Erythroblast (primary cell): ENCODE results near the gene ZNF524.

Source experiments
- DNase-seq, 2 experiments: peaks; one replicate each; lab custom pipeline; 2025; lab: John Stamatoyannopoulos, UW
- GATA1 ChIP-seq: IDR thresholded peaks from 2 replicates; pipeline ENCODE4 v1.6.1; 2011; ENCODE audit warnings: low read depth, mild to moderate bottlenecking, control low read depth, low read length, moderate library complexity
- POLR2A ChIP-seq: IDR thresholded peaks from 2 replicates; pipeline ENCODE4 v1.6.1; 2011; ENCODE audit warnings: mild to moderate bottlenecking, low read length

ZNF524 gene

DNA sequence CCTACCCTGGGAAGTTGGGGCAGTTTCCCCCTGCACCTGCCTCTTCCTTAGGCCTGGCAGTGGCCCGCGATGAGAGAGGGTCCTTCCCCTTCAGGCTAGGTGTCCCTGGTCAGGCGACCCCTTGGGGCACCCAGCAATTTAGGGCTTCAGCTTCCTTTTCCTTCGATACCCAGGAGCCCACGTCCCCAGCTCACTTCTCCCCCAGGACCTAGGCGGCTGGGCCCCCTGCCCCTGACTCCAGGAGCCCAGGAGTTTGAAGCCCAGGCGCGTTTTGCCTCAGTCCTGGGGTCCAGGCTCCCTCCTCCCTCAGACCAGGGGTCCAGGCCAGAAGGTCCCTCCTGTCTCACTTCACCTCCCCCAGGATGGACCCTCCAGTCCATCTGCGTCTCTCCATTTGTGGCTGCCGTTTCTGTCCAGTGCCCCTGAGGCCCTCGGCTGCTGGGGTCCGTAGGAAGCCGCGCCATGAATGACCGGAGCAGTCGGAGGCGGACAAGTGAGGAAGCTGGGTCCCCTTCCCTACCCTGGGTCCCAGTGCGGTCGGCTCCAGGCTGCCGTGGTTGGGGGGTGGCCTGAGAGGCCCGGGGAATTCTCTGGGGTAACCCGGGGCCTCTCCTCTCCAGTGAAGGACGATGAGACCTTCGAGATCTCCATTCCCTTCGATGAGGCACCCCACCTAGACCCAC, 48.6 kb downstream of the ZNF524 start:
- no peak for TF ChIP-seq GATA1
- TF ChIP-seq POLR2A = no peak
- DNase-seq = no peak

DNA sequence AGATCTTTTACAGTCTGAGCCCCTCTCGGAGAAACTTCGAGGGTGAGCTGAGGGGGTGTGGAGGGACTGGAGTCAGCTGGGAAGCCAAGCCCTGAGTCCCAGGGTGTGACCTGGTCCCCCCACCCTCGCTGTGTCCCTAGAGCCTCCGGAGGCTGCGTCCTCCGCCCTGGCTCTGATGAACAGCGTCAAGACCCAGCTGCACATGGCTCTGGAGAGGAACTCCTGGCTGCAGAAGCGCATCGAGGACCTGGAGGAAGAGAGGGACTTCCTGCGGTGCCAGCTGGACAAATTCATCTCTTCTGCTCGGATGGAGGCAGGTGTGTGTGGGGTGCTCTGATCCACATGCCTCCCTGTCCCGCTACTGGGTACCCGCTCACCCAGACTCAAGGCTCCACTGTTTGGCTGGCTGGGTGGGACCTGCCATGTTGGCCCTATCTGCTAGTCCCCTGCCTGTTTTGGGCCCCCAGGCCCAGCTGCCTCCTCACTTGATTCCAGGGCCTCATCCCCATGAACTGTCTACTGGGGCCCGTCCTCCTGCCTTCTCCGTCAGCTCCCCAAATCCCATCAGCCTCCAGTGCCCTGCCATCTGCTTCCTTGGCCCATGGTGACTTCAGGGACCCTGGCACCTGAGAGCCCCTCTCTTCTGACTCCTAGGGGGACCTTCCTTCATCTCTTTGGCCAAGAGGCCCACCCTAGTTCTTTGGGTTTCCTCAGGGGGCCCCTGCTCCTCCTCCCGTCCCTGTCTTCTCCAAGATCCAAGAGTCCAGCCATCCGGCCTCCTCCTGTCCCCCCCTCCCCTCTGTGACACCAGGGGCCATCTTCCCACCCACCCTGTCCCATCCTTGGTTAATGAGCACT, 49.4 kb downstream of the ZNF524 start:
- DNase-seq = no peak
- TF ChIP-seq GATA1 (no peak), POLR2A (no peak)

DNA sequence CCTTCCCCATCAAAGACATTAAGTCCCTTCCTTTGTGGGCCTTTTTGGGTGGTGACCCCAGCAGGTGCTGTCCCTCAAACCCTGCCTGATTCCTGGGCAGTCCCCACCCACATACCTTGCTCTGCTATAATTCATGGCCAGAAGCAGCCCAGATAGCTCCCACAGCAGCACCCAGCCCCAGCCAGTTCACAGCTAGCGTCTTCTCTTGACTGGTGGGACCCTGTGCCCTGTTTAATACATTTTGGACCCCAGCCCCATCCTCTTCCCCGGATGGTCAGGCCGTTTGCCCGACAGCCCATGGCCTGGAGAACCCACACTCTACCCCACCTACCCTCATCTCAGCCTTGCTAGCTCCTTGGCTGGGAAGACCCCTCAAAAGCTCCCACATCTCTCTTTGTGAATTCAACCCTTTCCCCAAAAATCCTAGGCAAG, 50.1 kb downstream of the ZNF524 start:
- DNase-seq = no peak
- TF ChIP-seq GATA1 = no peak
- no peak for TF ChIP-seq POLR2A

DNA sequence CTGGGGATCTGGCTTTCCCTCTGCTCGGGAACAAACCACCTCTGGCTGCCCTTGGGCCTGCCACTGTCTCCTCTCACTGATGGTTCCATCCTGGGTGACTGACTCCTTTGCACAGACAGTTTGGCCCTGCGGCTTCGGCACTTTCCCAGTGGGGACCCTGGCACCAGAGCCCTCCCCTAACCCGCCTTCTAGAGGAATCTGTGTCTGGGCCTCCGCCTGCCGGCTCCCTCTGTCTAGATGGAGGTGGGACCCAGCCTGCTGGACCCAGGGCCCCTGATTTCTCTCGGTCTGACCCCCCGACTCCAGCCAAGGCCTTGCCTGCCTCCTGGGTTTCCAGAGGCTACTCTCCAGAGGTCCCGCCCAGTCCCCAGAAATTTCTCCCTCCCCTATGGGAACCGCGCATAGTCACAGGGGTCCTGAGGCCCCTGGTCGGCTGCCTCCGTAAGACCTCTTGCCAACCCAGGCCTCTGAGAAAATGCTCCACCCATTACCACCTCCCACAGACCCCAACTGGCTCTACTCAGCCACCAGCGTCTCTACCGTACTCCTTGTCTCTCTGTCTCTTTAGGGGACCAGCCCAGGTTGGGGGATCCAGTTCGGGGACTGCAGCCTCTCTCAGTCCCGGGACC, 50.6 kb downstream of the ZNF524 start:
- TF ChIP-seq GATA1 (no peak), POLR2A (no peak)
- no peak for DNase-seq

DNA sequence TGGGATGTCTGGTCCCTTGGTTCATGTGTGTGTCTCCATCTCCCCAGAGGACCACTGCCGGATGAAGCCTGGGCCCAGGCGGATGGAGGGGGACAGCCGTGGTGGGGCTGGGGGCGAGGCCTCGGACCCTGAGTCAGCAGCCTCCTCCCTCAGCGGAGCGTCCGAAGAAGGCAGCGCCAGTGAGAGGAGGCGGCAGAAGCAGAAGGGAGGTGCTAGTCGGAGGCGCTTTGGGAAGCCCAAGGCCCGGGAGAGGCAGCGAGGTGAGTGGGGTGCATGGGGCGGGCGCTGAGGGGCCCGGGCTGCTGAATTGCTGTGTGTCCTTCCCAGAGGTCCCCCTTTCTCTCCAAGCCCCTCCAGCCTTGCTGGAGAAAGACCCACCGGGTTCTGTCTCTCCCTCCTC, 51.1 kb downstream of the ZNF524 start:
- no peak for DNase-seq
- TF ChIP-seq GATA1 (no peak), POLR2A (no peak)

DNA sequence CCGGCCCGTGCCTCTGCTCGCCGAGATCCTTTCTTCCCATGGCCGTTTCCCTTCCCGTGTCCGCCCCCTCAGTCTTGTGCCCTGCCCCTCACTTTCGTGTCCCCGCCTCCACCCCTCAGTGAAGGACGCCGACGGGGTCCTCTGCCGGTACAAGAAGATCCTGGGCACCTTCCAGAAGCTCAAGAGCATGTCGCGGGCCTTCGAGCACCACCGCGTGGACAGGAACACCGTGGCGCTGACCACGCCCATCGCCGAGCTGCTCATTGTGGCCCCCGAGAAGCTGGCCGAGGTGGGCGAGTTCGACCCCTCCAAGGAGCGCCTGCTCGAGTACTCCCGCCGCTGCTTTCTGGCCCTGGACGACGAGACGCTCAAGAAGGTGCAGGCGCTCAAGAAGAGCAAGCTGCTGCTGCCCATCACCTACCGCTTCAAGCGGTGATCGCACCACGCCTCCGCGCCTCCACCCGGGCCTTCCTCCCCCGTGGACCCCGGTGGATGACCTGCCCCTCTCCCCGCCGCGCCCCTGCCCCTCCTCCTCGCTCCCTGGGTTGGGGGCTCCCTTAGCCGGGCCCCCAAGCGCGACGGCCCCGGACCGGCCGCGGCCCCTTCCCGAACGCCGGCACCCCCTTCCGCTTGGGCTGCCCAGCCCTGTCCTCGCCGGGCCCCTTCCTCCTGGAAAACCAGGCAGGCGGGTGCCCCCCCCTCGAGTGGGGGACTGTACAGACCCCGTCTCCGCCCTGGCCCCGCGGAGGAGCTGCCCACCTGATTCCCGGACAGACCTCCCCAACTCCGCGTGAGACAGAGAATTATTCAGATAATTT, 52.4 kb downstream of the ZNF524 start:
- no peak for DNase-seq
- TF ChIP-seq POLR2A (no peak), GATA1 (no peak)
